ENCODE data around the gene PALLD.

The PALLD gene

GRCh38 chr4:168621806-168622589 is 125.1 kb downstream of the PALLD start:
- TF ChIP-seq, protein P1, sequence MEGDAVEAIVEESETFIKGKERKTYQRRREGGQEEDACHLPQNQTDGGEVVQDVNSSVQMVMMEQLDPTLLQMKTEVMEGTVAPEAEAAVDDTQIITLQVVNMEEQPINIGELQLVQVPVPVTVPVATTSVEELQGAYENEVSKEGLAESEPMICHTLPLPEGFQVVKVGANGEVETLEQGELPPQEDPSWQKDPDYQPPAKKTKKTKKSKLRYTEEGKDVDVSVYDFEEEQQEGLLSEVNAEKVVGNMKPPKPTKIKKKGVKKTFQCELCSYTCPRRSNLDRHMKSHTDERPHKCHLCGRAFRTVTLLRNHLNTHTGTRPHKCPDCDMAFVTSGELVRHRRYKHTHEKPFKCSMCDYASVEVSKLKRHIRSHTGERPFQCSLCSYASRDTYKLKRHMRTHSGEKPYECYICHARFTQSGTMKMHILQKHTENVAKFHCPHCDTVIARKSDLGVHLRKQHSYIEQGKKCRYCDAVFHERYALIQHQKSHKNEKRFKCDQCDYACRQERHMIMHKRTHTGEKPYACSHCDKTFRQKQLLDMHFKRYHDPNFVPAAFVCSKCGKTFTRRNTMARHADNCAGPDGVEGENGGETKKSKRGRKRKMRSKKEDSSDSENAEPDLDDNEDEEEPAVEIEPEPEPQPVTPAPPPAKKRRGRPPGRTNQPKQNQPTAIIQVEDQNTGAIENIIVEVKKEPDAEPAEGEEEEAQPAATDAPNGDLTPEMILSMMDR (conservative IDR thresholded peaks at IDR 0.05; ENCODE audit: low read length) = no peak
- H3K4me3 ChIP-seq (ENCODE audit: low read length) = no peak overlapping the region
- peak; percentile 95 for DNase-seq (ENCODE audit: low read depth)

- no peak for DNase-seq (ENCODE audit: low read depth)
- TF ChIP-seq, protein P1 (conservative IDR thresholded peaks at IDR 0.05; ENCODE audit: low read length) = no peak
- no peak overlapping the region for H3K4me3 ChIP-seq (ENCODE audit: low read length)
These were observed 125.7 kb downstream of the PALLD start for GRCh38 chr4:168622600-168622999.

GRCh38 chr4:168623011-168623410 is 126.2 kb downstream of the PALLD start:
- DNase-seq (ENCODE audit: low read depth) = no peak
- TF ChIP-seq, protein P1 (conservative IDR thresholded peaks at IDR 0.05; ENCODE audit: low read length) = no peak

DNA sequence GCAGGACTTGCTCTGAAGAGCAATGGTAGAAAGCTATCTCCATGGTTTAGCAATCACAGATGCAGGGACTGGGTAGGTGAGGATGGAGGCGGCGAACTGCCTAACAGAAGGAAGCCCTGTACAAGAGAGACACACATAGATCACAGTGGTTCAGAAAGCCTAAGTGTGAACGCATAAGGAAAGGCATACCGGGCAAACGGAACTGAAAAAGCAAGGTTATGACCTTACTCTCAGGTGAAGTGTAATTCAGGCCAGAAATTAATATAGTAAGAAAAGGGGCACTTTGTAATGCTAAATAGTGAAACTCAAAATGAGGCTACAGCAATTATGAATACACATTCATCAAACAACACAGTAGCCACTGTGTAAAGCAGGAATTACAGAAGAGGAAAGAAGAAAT is 126.6 kb downstream of the PALLD start:
- DNase-seq (ENCODE audit: low read depth) = no peak
- TF ChIP-seq, protein P1 (conservative IDR thresholded peaks at IDR 0.05; ENCODE audit: low read length) = no peak
- H3K4me3 ChIP-seq (ENCODE audit: low read length) = no peak overlapping the region

More at GRCh38 chr4:168623011-168623410, 126.2 kb downstream of the PALLD start:
- H3K4me3 ChIP-seq (ENCODE audit: low read length) = no peak overlapping the region

GRCh38 chr4:168628251-168628650 is 131.4 kb downstream of the PALLD start:
- TF ChIP-seq, protein P1 (conservative IDR thresholded peaks at IDR 0.05; ENCODE audit: low read length) = no peak
- no peak overlapping the region for H3K4me3 ChIP-seq (ENCODE audit: low read length)
- DNase-seq (ENCODE audit: low read depth) = no peak

- no peak overlapping the region for H3K4me3 ChIP-seq (ENCODE audit: low read length)
- DNase-seq (ENCODE audit: low read depth) = no peak
- TF ChIP-seq, protein P1 (conservative IDR thresholded peaks at IDR 0.05; ENCODE audit: low read length) = no peak
These were observed 132.7 kb downstream of the PALLD start for GRCh38 chr4:168629566-168629965.

Data from AG10803 (cell line).